Measurements from ENCODE around the gene CREB1.

The CREB1 gene

GRCh38 chr2:207624185-207625013, 94.6 kb downstream of the CREB1 start:
- DNase-seq (ENCODE audit: low spot score) = peak; percentile 34
- TF ChIP-seq CTCF (IDR thresholded peaks at IDR 0.05; ENCODE audit: extremely low read depth, missing control alignments) = no peak

GRCh38 chr2:207625014-207625907, 95.5 kb downstream of the CREB1 start, which contains the start of gene METTL21A:
TSS of gene METTL21A (minus strand) at chr2:207625394. CDS start at chr2:207624375, 1,019 bp downstream.
- DNase-seq (ENCODE audit: low spot score) = peak; percentile 99
- TF ChIP-seq CTCF (IDR thresholded peaks at IDR 0.05; ENCODE audit: extremely low read depth, missing control alignments) = peak; percentile 45

GRCh38 chr2:207629553-207629952, 99.8 kb downstream of the CREB1 start:
- DNase-seq (ENCODE audit: low spot score) = no peak
- no peak for TF ChIP-seq CTCF (IDR thresholded peaks at IDR 0.05; ENCODE audit: extremely low read depth, missing control alignments)

GRCh38 chr2:207630491-207630890, 100.7 kb downstream of the CREB1 start:
- no peak for DNase-seq (ENCODE audit: low spot score)
- no peak for TF ChIP-seq CTCF (IDR thresholded peaks at IDR 0.05; ENCODE audit: extremely low read depth, missing control alignments)

- DNase-seq (ENCODE audit: low spot score) = no peak
- TF ChIP-seq CTCF (IDR thresholded peaks at IDR 0.05; ENCODE audit: extremely low read depth, missing control alignments) = no peak
These were observed 103.1 kb downstream of the CREB1 start for GRCh38 chr2:207632575-207633493.

GRCh38 chr2:207633686-207634085, 103.9 kb downstream of the CREB1 start:
- TF ChIP-seq CTCF (IDR thresholded peaks at IDR 0.05; ENCODE audit: extremely low read depth, missing control alignments) = no peak
- DNase-seq (ENCODE audit: low spot score) = no peak

Measured in GM20000 (cell line).